SU-DHL-6 (cell line): ENCODE measurements around the gene ANO2.

ENCODE experiments used
- EZH2phosphoT487 ChIP-seq: fragments of 200-600 bp; sonication (generic), shearing (Covaris generic); conservative IDR thresholded peaks from 2 replicates; pipeline ENCODE4 v1.6.1; 2018; ENCODE audit warnings: mild to moderate bottlenecking, antibody characterized with exemption, low read length, moderate library complexity, mixed read lengths
- TF ChIP-seq, protein P1 (sequence below): fragments of 200-600 bp; sonication (generic); IDR thresholded peaks from one replicate; pipeline ENCODE4 v1.5.1; 2017; ENCODE audit warnings: antibody characterized with exemption, mild to moderate bottlenecking, low read length, moderate library complexity; ENCODE audit not compliant: insufficient read depth, poor library complexity, severe bottlenecking

GRCh38 chr12:5912011-5912410 lies 33.0 kb downstream of the ANO2 start:
- TF ChIP-seq, protein P1, sequence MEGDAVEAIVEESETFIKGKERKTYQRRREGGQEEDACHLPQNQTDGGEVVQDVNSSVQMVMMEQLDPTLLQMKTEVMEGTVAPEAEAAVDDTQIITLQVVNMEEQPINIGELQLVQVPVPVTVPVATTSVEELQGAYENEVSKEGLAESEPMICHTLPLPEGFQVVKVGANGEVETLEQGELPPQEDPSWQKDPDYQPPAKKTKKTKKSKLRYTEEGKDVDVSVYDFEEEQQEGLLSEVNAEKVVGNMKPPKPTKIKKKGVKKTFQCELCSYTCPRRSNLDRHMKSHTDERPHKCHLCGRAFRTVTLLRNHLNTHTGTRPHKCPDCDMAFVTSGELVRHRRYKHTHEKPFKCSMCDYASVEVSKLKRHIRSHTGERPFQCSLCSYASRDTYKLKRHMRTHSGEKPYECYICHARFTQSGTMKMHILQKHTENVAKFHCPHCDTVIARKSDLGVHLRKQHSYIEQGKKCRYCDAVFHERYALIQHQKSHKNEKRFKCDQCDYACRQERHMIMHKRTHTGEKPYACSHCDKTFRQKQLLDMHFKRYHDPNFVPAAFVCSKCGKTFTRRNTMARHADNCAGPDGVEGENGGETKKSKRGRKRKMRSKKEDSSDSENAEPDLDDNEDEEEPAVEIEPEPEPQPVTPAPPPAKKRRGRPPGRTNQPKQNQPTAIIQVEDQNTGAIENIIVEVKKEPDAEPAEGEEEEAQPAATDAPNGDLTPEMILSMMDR = no peak
- TF ChIP-seq EZH2phosphoT487 = no peak
